WTC11 (cell line): Measurements from ENCODE around the gene ASTE1.

Source experiments
- AFF4 ChIP-seq: sonication (generic); formaldehyde crosslinking; IDR thresholded peaks from 2 replicates; pipeline ENCODE4 v1.8.1; 2023; ENCODE audit warnings: mild to moderate bottlenecking, missing genetic modification reagents, borderline replicate concordance
- ATF3 ChIP-seq: sonication (generic); formaldehyde crosslinking; conservative IDR thresholded peaks from 2 replicates; pipeline ENCODE4 v1.8.1; 2022; ENCODE audit warnings: mild to moderate bottlenecking, missing genetic modification reagents
- CTCF ChIP-seq: fragments of 200-600 bp; IDR thresholded peaks from 2 replicates; pipeline ENCODE4 v1.8.0; 2022; ENCODE audit warnings: antibody characterized with exemption
- ELF4 ChIP-seq: sonication (generic); formaldehyde crosslinking; IDR thresholded peaks from 2 replicates; pipeline ENCODE4 v1.8.1; 2022; ENCODE audit warnings: low read depth, mild to moderate bottlenecking, moderate library complexity, missing genetic modification reagents
- FOXJ3 ChIP-seq: sonication (generic); formaldehyde crosslinking; IDR thresholded peaks from 2 replicates; pipeline ENCODE4 v1.9.0; 2021; ENCODE audit warnings: missing genetic modification reagents, mild to moderate bottlenecking, borderline replicate concordance
- HMGXB4 ChIP-seq: sonication (generic); formaldehyde crosslinking; IDR thresholded peaks from 2 replicates; pipeline ENCODE4 v1.8.1; 2023; ENCODE audit warnings: mild to moderate bottlenecking, moderate library complexity, missing genetic modification reagents
- MYBL2 ChIP-seq: sonication (generic); formaldehyde crosslinking; IDR thresholded peaks from 2 replicates; pipeline ENCODE4 v1.8.1; 2023; ENCODE audit warnings: mild to moderate bottlenecking, moderate library complexity, missing genetic modification reagents
- RELA ChIP-seq: sonication (generic); formaldehyde crosslinking; IDR thresholded peaks from 2 replicates; pipeline ENCODE4 v1.8.1; 2022; ENCODE audit warnings: missing genetic modification reagents, mild to moderate bottlenecking, borderline replicate concordance
- TEAD4 ChIP-seq: sonication (generic); formaldehyde crosslinking; IDR thresholded peaks from 2 replicates; pipeline ENCODE4 v1.8.0; 2022; ENCODE audit warnings: mild to moderate bottlenecking, missing genetic modification reagents
- TF ChIP-seq, protein P1 (sequence below): sonication (generic); formaldehyde crosslinking; IDR thresholded peaks from 2 replicates; pipeline ENCODE4 v1.8.0; 2022; ENCODE audit warnings: mild to moderate bottlenecking, missing genetic modification reagents
- TF ChIP-seq, protein P2 (sequence below): sonication (generic); formaldehyde crosslinking; IDR thresholded peaks from 2 replicates; pipeline ENCODE4 v1.8.1; 2022; ENCODE audit warnings: mild to moderate bottlenecking, missing genetic modification reagents, moderate library complexity, borderline replicate concordance
- TF ChIP-seq, protein P3 (sequence below): sonication (generic); formaldehyde crosslinking; IDR thresholded peaks from 2 replicates; pipeline ENCODE4 v1.8.0; 2022; ENCODE audit warnings: missing genetic modification reagents

- TF ChIP-seq TEAD4 (CRISPR knock-in tag) (no peak), CTCF (no peak), HMGXB4 (CRISPR knock-in tag) (no peak), ATF3 (CRISPR knock-in tag) (no peak), RELA (CRISPR knock-in tag) (no peak), ELF4 (CRISPR knock-in tag) (no peak), MYBL2 (CRISPR knock-in tag) (no peak), AFF4 (CRISPR knock-in tag) (no peak), FOXJ3 (CRISPR knock-in tag) (no peak)
- TF ChIP-seq, protein P1, sequence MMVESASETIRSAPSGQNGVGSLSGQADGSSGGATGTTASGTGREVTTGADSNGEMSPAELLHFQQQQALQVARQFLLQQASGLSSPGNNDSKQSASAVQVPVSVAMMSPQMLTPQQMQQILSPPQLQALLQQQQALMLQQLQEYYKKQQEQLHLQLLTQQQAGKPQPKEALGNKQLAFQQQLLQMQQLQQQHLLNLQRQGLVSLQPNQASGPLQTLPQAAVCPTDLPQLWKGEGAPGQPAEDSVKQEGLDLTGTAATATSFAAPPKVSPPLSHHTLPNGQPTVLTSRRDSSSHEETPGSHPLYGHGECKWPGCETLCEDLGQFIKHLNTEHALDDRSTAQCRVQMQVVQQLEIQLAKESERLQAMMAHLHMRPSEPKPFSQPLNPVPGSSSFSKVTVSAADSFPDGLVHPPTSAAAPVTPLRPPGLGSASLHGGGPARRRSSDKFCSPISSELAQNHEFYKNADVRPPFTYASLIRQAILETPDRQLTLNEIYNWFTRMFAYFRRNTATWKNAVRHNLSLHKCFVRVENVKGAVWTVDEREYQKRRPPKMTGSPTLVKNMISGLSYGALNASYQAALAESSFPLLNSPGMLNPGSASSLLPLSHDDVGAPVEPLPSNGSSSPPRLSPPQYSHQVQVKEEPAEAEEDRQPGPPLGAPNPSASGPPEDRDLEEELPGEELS: no peak
- TF ChIP-seq, protein P2, sequence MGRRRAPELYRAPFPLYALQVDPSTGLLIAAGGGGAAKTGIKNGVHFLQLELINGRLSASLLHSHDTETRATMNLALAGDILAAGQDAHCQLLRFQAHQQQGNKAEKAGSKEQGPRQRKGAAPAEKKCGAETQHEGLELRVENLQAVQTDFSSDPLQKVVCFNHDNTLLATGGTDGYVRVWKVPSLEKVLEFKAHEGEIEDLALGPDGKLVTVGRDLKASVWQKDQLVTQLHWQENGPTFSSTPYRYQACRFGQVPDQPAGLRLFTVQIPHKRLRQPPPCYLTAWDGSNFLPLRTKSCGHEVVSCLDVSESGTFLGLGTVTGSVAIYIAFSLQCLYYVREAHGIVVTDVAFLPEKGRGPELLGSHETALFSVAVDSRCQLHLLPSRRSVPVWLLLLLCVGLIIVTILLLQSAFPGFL (CRISPR knock-in tag): no peak
- TF ChIP-seq, protein P3, sequence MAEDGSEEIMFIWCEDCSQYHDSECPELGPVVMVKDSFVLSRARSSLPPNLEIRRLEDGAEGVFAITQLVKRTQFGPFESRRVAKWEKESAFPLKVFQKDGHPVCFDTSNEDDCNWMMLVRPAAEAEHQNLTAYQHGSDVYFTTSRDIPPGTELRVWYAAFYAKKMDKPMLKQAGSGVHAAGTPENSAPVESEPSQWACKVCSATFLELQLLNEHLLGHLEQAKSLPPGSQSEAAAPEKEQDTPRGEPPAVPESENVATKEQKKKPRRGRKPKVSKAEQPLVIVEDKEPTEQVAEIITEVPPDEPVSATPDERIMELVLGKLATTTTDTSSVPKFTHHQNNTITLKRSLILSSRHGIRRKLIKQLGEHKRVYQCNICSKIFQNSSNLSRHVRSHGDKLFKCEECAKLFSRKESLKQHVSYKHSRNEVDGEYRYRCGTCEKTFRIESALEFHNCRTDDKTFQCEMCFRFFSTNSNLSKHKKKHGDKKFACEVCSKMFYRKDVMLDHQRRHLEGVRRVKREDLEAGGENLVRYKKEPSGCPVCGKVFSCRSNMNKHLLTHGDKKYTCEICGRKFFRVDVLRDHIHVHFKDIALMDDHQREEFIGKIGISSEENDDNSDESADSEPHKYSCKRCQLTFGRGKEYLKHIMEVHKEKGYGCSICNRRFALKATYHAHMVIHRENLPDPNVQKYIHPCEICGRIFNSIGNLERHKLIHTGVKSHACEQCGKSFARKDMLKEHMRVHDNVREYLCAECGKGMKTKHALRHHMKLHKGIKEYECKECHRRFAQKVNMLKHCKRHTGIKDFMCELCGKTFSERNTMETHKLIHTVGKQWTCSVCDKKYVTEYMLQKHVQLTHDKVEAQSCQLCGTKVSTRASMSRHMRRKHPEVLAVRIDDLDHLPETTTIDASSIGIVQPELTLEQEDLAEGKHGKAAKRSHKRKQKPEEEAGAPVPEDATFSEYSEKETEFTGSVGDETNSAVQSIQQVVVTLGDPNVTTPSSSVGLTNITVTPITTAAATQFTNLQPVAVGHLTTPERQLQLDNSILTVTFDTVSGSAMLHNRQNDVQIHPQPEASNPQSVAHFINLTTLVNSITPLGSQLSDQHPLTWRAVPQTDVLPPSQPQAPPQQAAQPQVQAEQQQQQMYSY: no peak
These were observed 58.4 kb downstream of the ASTE1 start for GRCh38 chr3:130968221-130968620.
